GM21447 (cell line): ENCODE results near the gene SPATA16.
"Not testable (repeated sequence)": the region's sequence is repeated elsewhere in the genome, so short reads cannot be mapped to it uniquely, and the experiment has no call there.

Experiments
- ATAC-seq: cut with Tn5 transposase; IDR thresholded peaks from one replicate; pipeline ENCODE4 v1.9.1; 2021; ENCODE audit not compliant: unreplicated experiment

The SPATA16 gene

GRCh38 chr3:172892158-172892557, 248.9 kb downstream of the SPATA16 start:
- ATAC-seq = no peak

GRCh38 chr3:172885704-172886103, 255.3 kb downstream of the SPATA16 start:
- ATAC-seq = no peak

- no peak for ATAC-seq
These were observed 258.5 kb downstream of the SPATA16 start for GRCh38 chr3:172882563-172882962.

GRCh38 chr3:172879381-172879780, 261.7 kb downstream of the SPATA16 start:
- ATAC-seq = not testable (repeated sequence)

GRCh38 chr3:172877011-172877410, 264.0 kb downstream of the SPATA16 start:
- ATAC-seq = no peak

GRCh38 chr3:172876297-172876696, 264.7 kb downstream of the SPATA16 start:
- no peak for ATAC-seq

- no peak for ATAC-seq
These were observed 266.0 kb downstream of the SPATA16 start for GRCh38 chr3:172875039-172875438.

GRCh38 chr3:172869784-172870518, 271.1 kb downstream of the SPATA16 start:
- ATAC-seq = no peak

GRCh38 chr3:172869368-172869771, 271.7 kb downstream of the SPATA16 start:
- ATAC-seq = no peak

GRCh38 chr3:172868582-172869200, 272.3 kb downstream of the SPATA16 start:
- no peak for ATAC-seq

- not testable (repeated sequence) for ATAC-seq
These were observed 274.2 kb downstream of the SPATA16 start for GRCh38 chr3:172866726-172867350.

- ATAC-seq = no peak
These were observed 282.0 kb downstream of the SPATA16 start for GRCh38 chr3:172859041-172859440.

- ATAC-seq = no peak
These were observed 284.0 kb downstream of the SPATA16 start for GRCh38 chr3:172856795-172857742.

- no peak for ATAC-seq
These were observed 286.0 kb downstream of the SPATA16 start for GRCh38 chr3:172855037-172855436.

- ATAC-seq = no peak
These were observed 286.9 kb downstream of the SPATA16 start for GRCh38 chr3:172853921-172854666.

GRCh38 chr3:172853005-172853404, 288.0 kb downstream of the SPATA16 start:
- no peak for ATAC-seq

- no peak for ATAC-seq
These were observed 292.1 kb downstream of the SPATA16 start for GRCh38 chr3:172848910-172849309.

GRCh38 chr3:172847292-172847691, 293.7 kb downstream of the SPATA16 start:
- ATAC-seq = no peak

GRCh38 chr3:172846706-172847105, 294.3 kb downstream of the SPATA16 start:
- no peak for ATAC-seq

GRCh38 chr3:172846103-172846561, 294.9 kb downstream of the SPATA16 start:
- ATAC-seq = peak; percentile 83
